OCI-LY7 (cell line): ENCODE measurements around the gene TTC7B.

Source experiments
- EZH2phosphoT487 ChIP-seq: fragments of 200-600 bp; sonication (generic); IDR thresholded peaks from 2 replicates; pipeline ENCODE4 v1.6.1; 2018; ENCODE audit warnings: low read depth, borderline replicate concordance, mild to moderate bottlenecking, mixed run types, antibody characterized with exemption, low read length, moderate library complexity, mixed read lengths
- TF ChIP-seq, protein P1 (sequence below): fragments of 200-600 bp; sonication (generic); conservative IDR thresholded peaks from 2 replicates; pipeline ENCODE4 v1.5.1; 2014; ENCODE audit warnings: mild to moderate bottlenecking, antibody characterized with exemption, low read length, moderate library complexity, mixed read lengths

DNA sequence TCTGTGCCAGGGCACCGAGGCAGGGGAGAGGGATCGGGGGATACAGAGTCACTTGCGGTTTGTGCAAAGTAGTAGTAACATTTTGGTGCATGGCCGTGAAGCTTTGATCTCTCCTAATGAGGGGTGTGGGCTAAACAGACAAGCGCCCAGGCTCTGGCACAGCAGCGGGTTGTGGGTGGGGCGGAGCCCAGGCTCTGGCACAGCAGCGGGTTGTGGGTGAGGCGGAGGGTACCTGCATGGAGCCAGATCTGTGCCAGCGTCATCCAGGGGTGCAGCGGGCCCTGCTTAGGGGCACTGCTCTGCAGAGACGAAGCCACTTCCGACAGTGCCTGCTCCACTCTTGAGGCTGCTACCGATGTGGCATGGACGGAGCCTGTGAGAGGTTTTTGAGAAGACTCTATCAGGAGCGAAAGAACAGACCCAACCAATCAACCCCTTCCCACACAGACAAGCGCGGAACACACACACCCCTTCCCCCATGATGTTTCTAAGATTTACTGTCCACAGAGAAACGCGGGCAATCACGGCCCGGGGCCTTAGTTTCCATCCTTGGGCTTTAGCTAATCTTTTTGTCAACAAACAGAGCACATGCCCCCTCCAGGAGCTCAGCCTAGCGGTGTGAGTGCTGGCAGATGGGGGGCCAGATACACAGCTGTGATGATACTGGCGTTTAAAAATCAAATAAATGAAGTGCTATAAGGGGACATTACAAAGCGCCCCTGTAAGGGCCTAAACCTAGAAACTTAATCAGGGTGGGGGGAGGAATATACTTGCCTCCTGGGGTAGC lies 222.8 kb downstream of the TTC7B start:
- TF ChIP-seq, protein P1, sequence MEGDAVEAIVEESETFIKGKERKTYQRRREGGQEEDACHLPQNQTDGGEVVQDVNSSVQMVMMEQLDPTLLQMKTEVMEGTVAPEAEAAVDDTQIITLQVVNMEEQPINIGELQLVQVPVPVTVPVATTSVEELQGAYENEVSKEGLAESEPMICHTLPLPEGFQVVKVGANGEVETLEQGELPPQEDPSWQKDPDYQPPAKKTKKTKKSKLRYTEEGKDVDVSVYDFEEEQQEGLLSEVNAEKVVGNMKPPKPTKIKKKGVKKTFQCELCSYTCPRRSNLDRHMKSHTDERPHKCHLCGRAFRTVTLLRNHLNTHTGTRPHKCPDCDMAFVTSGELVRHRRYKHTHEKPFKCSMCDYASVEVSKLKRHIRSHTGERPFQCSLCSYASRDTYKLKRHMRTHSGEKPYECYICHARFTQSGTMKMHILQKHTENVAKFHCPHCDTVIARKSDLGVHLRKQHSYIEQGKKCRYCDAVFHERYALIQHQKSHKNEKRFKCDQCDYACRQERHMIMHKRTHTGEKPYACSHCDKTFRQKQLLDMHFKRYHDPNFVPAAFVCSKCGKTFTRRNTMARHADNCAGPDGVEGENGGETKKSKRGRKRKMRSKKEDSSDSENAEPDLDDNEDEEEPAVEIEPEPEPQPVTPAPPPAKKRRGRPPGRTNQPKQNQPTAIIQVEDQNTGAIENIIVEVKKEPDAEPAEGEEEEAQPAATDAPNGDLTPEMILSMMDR = no peak
- no peak for TF ChIP-seq EZH2phosphoT487
